ENCODE results near the gene GPAT3.

DNA sequence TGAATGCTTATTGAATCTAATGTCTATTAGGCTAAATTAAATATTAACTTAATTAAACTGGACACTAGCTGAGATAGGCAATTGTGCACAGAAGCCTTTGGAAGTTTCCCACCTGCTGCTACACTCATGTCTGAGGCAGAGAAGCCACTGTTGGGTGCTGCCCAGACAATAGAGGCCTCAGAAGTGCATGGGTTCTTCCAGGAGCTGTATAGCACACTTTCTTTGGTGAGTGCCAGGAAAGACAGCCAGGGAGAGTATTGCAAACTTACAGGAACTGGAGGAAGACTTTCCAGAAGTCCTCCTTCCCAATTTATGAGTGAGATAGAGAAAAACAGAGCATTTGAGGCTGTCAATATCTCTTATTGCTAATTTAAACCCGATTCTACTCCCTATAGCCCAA, 89.9 kb downstream of the GPAT3 start:
- TF ChIP-seq EP300 (IDR thresholded peaks at IDR 0.05), result no peak
- no peak for TF ChIP-seq POLR2A (IDR thresholded peaks at IDR 0.05)
- TF ChIP-seq, protein P1, sequence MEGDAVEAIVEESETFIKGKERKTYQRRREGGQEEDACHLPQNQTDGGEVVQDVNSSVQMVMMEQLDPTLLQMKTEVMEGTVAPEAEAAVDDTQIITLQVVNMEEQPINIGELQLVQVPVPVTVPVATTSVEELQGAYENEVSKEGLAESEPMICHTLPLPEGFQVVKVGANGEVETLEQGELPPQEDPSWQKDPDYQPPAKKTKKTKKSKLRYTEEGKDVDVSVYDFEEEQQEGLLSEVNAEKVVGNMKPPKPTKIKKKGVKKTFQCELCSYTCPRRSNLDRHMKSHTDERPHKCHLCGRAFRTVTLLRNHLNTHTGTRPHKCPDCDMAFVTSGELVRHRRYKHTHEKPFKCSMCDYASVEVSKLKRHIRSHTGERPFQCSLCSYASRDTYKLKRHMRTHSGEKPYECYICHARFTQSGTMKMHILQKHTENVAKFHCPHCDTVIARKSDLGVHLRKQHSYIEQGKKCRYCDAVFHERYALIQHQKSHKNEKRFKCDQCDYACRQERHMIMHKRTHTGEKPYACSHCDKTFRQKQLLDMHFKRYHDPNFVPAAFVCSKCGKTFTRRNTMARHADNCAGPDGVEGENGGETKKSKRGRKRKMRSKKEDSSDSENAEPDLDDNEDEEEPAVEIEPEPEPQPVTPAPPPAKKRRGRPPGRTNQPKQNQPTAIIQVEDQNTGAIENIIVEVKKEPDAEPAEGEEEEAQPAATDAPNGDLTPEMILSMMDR (IDR thresholded peaks at IDR 0.05), result no peak
